ENCODE measurements around the gene EPS8.
"Not testable (repeated sequence)": the region's sequence is repeated elsewhere in the genome, so short reads cannot be mapped to it uniquely, and the experiment has no call there.

The EPS8 gene

GRCh38 chr12:15741082-15741481, 48.1 kb downstream of the EPS8 start:
- H3K27me3 ChIP-seq (ENCODE audit: insufficient read depth, low read length, poor library complexity), result peaks cover 4% of the 10 kb centered on the region
- H3K4me3 ChIP-seq (ENCODE audit: low read depth in 1 of 2, low read length in 2 of 2), result no peak overlapping the region
- no peaks in the 10 kb centered on the region for H3K36me3 ChIP-seq (ENCODE audit: insufficient read depth, low read length)
- H3K4me2 ChIP-seq (ENCODE audit: insufficient read depth, low read length), result no peak overlapping the region
- H3K27ac ChIP-seq (ENCODE audit: low read length), result no peak overlapping the region
- TF ChIP-seq, protein P1, sequence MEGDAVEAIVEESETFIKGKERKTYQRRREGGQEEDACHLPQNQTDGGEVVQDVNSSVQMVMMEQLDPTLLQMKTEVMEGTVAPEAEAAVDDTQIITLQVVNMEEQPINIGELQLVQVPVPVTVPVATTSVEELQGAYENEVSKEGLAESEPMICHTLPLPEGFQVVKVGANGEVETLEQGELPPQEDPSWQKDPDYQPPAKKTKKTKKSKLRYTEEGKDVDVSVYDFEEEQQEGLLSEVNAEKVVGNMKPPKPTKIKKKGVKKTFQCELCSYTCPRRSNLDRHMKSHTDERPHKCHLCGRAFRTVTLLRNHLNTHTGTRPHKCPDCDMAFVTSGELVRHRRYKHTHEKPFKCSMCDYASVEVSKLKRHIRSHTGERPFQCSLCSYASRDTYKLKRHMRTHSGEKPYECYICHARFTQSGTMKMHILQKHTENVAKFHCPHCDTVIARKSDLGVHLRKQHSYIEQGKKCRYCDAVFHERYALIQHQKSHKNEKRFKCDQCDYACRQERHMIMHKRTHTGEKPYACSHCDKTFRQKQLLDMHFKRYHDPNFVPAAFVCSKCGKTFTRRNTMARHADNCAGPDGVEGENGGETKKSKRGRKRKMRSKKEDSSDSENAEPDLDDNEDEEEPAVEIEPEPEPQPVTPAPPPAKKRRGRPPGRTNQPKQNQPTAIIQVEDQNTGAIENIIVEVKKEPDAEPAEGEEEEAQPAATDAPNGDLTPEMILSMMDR (IDR thresholded peaks at IDR 0.05; ENCODE audit: borderline replicate concordance, extremely low read depth, low read length, poor library complexity, severe bottlenecking), result no peak
- no peak for TF ChIP-seq EZH2 (IDR thresholded peaks at IDR 0.05; ENCODE audit: borderline replicate concordance, low read depth, low read length, severe bottlenecking)
- no peak overlapping the region for H2AFZ ChIP-seq (ENCODE audit: low read depth, low read length)
- H3K9me3 ChIP-seq (ENCODE audit: insufficient read depth, low read length, severe bottlenecking), result no peaks in the 10 kb centered on the region
- DNase-seq (no peak), ATAC-seq (ENCODE audit: insufficient read depth, low read depth) (no peak)
- no peaks in the 10 kb centered on the region for H4K20me1 ChIP-seq (ENCODE audit: insufficient read depth, low read length)
- H3K9ac ChIP-seq (ENCODE audit: low read depth, low read length), result no peak overlapping the region
- H3K4me1 ChIP-seq (ENCODE audit: insufficient read depth, low read length), result no peaks in the 10 kb centered on the region
- no peaks in the 10 kb centered on the region for H3K79me2 ChIP-seq (ENCODE audit: insufficient read depth, low read length)

GRCh38 chr12:15740389-15740788, 48.8 kb downstream of the EPS8 start:
- H4K20me1 ChIP-seq (ENCODE audit: insufficient read depth, low read length); H3K79me2 ChIP-seq (ENCODE audit: insufficient read depth, low read length); DNase-seq; H2AFZ ChIP-seq (ENCODE audit: low read depth, low read length); H3K9ac ChIP-seq (ENCODE audit: low read depth, low read length); H3K4me2 ChIP-seq (ENCODE audit: insufficient read depth, low read length); ATAC-seq (ENCODE audit: insufficient read depth, low read depth); H3K4me3 ChIP-seq (ENCODE audit: low read depth in 1 of 2, low read length in 2 of 2); H3K27ac ChIP-seq (ENCODE audit: low read length); H3K4me1 ChIP-seq (ENCODE audit: insufficient read depth, low read length); H3K9me3 ChIP-seq (ENCODE audit: insufficient read depth, low read length, severe bottlenecking); H3K27me3 ChIP-seq (ENCODE audit: insufficient read depth, low read length, poor library complexity); H3K36me3 ChIP-seq (ENCODE audit: insufficient read depth, low read length): not testable (repeated sequence)

DNA sequence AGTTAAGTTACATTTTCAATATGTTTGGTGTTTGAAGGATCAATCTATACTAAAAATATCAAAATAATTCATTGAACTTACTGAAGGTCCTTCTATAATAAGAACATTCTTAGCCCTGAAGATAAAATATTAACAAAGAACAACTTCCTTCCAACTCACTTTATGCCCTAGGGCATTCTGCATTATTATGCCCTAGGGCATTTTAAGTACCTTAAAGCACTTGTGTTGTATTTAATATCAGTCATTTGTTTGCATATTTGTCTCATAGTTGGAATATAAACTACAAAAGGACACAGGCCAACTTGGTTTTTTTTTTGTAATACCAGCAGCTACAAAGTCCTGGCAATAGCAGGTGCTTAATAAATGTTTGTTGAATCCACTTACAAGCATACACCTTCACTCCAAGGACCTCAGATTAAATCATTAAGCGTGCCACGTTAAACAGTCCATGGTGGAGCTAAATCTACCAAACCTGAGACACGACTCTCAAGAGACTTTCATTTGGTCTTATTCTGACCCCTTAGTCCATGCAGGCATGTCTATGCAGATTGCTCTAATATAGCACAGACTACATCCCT, 50.7 kb downstream of the EPS8 start:
- Histone ChIP-seq H2AFZ (ENCODE audit: low read depth, low read length) (no peak overlapping the region), H3K4me2 (ENCODE audit: insufficient read depth, low read length) (no peak overlapping the region), H3K4me1 (ENCODE audit: insufficient read depth, low read length) (no peaks in the 10 kb centered on the region), H3K9ac (ENCODE audit: low read depth, low read length) (no peak overlapping the region), H3K4me3 (ENCODE audit: low read depth in 1 of 2, low read length in 2 of 2) (no peak overlapping the region), H3K79me2 (ENCODE audit: insufficient read depth, low read length) (no peaks in the 10 kb centered on the region), H3K9me3 (ENCODE audit: insufficient read depth, low read length, severe bottlenecking) (no peaks in the 10 kb centered on the region), H4K20me1 (ENCODE audit: insufficient read depth, low read length) (no peaks in the 10 kb centered on the region), H3K27me3 (ENCODE audit: insufficient read depth, low read length, poor library complexity) (peaks cover 10% of the 10 kb centered on the region), H3K27ac (ENCODE audit: low read length) (no peak overlapping the region), H3K36me3 (ENCODE audit: insufficient read depth, low read length) (no peaks in the 10 kb centered on the region)
- ATAC-seq (ENCODE audit: insufficient read depth, low read depth) (no peak), DNase-seq (no peak)
- TF ChIP-seq EZH2 (IDR thresholded peaks at IDR 0.05; ENCODE audit: borderline replicate concordance, low read depth, low read length, severe bottlenecking), result no peak
- TF ChIP-seq, protein P1 (IDR thresholded peaks at IDR 0.05; ENCODE audit: borderline replicate concordance, extremely low read depth, low read length, poor library complexity, severe bottlenecking), result no peak

DNA sequence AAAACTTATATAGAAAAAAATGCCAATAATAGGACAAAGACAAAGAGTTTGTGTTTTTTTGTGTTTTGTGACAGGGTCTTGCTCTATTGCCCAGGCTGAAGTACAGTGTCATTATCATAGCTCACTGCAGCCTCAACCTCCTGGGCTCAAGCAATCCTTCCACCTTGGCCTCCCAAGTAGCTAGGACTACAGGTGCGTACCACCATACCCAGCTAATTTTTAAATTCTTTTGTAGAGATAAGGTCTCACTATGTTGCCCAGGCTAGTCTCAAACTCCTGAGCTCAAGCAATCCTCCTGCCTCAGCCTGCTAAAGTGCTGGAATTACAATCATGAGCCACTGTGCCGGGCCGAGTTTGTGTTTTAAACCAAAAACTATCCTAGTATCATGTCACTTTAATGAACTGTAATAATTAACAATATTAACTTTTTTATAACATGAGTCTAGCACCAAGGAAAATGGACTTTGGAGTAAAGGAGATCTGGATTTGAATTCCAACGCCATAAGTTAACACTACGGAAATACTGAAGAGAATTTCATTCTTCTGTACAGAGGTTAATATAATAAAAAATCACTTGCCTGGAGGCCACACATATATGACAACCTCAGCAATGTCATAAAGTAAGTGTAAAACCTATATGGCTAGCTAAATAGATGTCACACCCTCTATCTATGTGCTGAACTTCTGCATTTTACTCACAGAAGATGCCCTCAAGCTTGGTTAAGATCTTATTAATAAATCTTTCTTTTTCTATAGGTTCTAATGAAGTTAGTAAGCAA, 53.2 kb downstream of the EPS8 start:
- Histone ChIP-seq H3K27me3 (ENCODE audit: insufficient read depth, low read length, poor library complexity) (peaks cover 11% of the 10 kb centered on the region), H3K4me1 (ENCODE audit: insufficient read depth, low read length) (no peaks in the 10 kb centered on the region), H2AFZ (ENCODE audit: low read depth, low read length) (no peak overlapping the region), H4K20me1 (ENCODE audit: insufficient read depth, low read length) (no peaks in the 10 kb centered on the region), H3K36me3 (ENCODE audit: insufficient read depth, low read length) (no peaks in the 10 kb centered on the region), H3K4me3 (ENCODE audit: low read depth in 1 of 2, low read length in 2 of 2) (no peak overlapping the region), H3K9ac (ENCODE audit: low read depth, low read length) (no peak overlapping the region), H3K27ac (ENCODE audit: low read length) (no peak overlapping the region), H3K4me2 (ENCODE audit: insufficient read depth, low read length) (no peak overlapping the region), H3K79me2 (ENCODE audit: insufficient read depth, low read length) (no peaks in the 10 kb centered on the region), H3K9me3 (ENCODE audit: insufficient read depth, low read length, severe bottlenecking) (no peaks in the 10 kb centered on the region)
- no peak for ATAC-seq (ENCODE audit: insufficient read depth, low read depth)
- no peak for DNase-seq
- TF ChIP-seq EZH2 (IDR thresholded peaks at IDR 0.05; ENCODE audit: borderline replicate concordance, low read depth, low read length, severe bottlenecking), result no peak
- TF ChIP-seq, protein P1 (IDR thresholded peaks at IDR 0.05; ENCODE audit: borderline replicate concordance, extremely low read depth, low read length, poor library complexity, severe bottlenecking), result no peak

Measured in DND-41 (cell line).